ENCODE measurements around the gene LSP1.
"Not testable (repeated sequence)": the region's sequence is repeated elsewhere in the genome, so short reads cannot be mapped to it uniquely, and the experiment has no call there.

The LSP1 gene

GRCh38 chr11:1812274-1812673 lies 40.6 kb upstream of the LSP1 start:
- Histone ChIP-seq H3K27me3 (ENCODE audit: insufficient read depth, low read depth, severe bottlenecking) (peaks cover 97% of the 10 kb centered on the region), H3K9me3 (ENCODE audit: severe bottlenecking) (peaks cover 7% of the 10 kb centered on the region), H3K36me3 (no peaks in the 10 kb centered on the region), H3K4me3 (ENCODE audit: low read depth, low read length) (no peak overlapping the region), H3K27ac (no peak overlapping the region)
- no peak for DNase-seq
- no peak for TF ChIP-seq CTCF (IDR thresholded peaks at IDR 0.05; ENCODE audit: low read depth, low read length)

GRCh38 chr11:1812801-1813200 lies 40.1 kb upstream of the LSP1 start:
- H3K27ac ChIP-seq, result no peak overlapping the region
- H3K9me3 ChIP-seq (ENCODE audit: severe bottlenecking), result peaks cover 10% of the 10 kb centered on the region
- H3K27me3 ChIP-seq (ENCODE audit: insufficient read depth, low read depth, severe bottlenecking), result peaks cover 97% of the 10 kb centered on the region
- no peak overlapping the region for H3K4me3 ChIP-seq (ENCODE audit: low read depth, low read length)
- DNase-seq, result no peak
- no peak for TF ChIP-seq CTCF (IDR thresholded peaks at IDR 0.05; ENCODE audit: low read depth, low read length)
- H3K36me3 ChIP-seq, result no peaks in the 10 kb centered on the region

- not testable (repeated sequence) for H3K4me3 ChIP-seq (ENCODE audit: low read depth, low read length); H3K36me3 ChIP-seq
- peaks cover 99% of the 10 kb centered on the region for H3K27me3 ChIP-seq (ENCODE audit: insufficient read depth, low read depth, severe bottlenecking)
These were observed 39.5 kb upstream of the LSP1 start for GRCh38 chr11:1813356-1813755.

GRCh38 chr11:1814691-1815090 lies 38.2 kb upstream of the LSP1 start:
- TF ChIP-seq CTCF (IDR thresholded peaks at IDR 0.05; ENCODE audit: low read depth, low read length), result no peak
- peaks cover 23% of the 10 kb centered on the region for H3K9me3 ChIP-seq (ENCODE audit: severe bottlenecking)
- no peak overlapping the region for H3K27ac ChIP-seq
- no peak for DNase-seq
- H3K27me3 ChIP-seq (ENCODE audit: insufficient read depth, low read depth, severe bottlenecking), result peaks cover 98% of the 10 kb centered on the region
- H3K36me3 ChIP-seq, result no peaks in the 10 kb centered on the region
- H3K4me3 ChIP-seq (ENCODE audit: low read depth, low read length), result no peak overlapping the region

More at GRCh38 chr11:1813356-1813755, 39.5 kb upstream of the LSP1 start:
- H3K27ac ChIP-seq, DNase-seq: not testable (repeated sequence)
- peaks cover 14% of the 10 kb centered on the region for H3K9me3 ChIP-seq (ENCODE audit: severe bottlenecking)

- no peaks in the 10 kb centered on the region for H3K36me3 ChIP-seq
- peaks cover 98% of the 10 kb centered on the region for H3K27me3 ChIP-seq (ENCODE audit: insufficient read depth, low read depth, severe bottlenecking)
- H3K9me3 ChIP-seq (ENCODE audit: severe bottlenecking), result peaks cover 23% of the 10 kb centered on the region
- no peak for TF ChIP-seq CTCF (IDR thresholded peaks at IDR 0.05; ENCODE audit: low read depth, low read length)
- no peak overlapping the region for H3K4me3 ChIP-seq (ENCODE audit: low read depth, low read length)
- DNase-seq, result no peak
- no peak overlapping the region for H3K27ac ChIP-seq
These were observed 37.6 kb upstream of the LSP1 start for GRCh38 chr11:1815311-1815710.

- Histone ChIP-seq H3K27ac (no peak overlapping the region), H3K4me3 (ENCODE audit: low read depth, low read length) (no peak overlapping the region), H3K36me3 (no peaks in the 10 kb centered on the region), H3K27me3 (ENCODE audit: insufficient read depth, low read depth, severe bottlenecking) (peaks cover 98% of the 10 kb centered on the region), H3K9me3 (ENCODE audit: severe bottlenecking) (peaks cover 23% of the 10 kb centered on the region)
- DNase-seq, result no peak
- TF ChIP-seq CTCF (IDR thresholded peaks at IDR 0.05; ENCODE audit: low read depth, low read length), result no peak
These were observed 37.1 kb upstream of the LSP1 start for GRCh38 chr11:1815751-1816150.
